ENCODE measurements around the gene FKBP14. TPM values are rescaled to one million over a fixed set of nuclear protein-coding genes. Genes with fewer than 3 reads are reported as not detected.

FKBP14 gene
- total RNA-seq, 1 donor from 2014 or later = 22.6 TPM

DNA sequence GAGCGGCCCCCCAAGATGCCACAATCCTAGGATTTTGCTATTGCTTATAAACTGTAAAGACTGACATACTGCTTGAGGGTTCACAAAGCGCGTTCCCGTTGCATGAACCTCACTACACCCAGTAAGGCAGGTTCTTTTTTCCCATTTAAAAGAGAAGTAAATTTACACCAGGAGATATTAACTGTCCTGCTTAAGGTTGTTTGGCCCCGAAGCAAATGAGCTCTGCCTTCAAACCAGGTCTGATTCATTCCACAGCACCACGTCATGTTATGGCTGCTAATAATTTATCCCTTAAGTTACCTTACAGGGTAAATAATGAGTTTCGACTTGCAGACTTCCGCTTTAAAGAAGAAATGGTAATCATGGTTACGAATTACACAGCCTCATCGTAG lies 559 bp upstream of the FKBP14 start:
- peaks cover 11% of the 10 kb centered on the region for H3K36me3 Mint-ChIP-seq

GRCh38 chr7:30023524-30023923 lies 3.0 kb downstream of the FKBP14 start:
- Mint-ChIP-seq H3K9me3 (no peaks in the 10 kb centered on the region), H3K27ac (no peak overlapping the region), H3K4me1 (ENCODE audit: unreplicated experiment) (peaks cover 36% of the 10 kb centered on the region), H3K36me3 (peaks cover 11% of the 10 kb centered on the region), H3K27me3 (no peaks in the 10 kb centered on the region), H3K4me3 (peak overlapping the region; percentile 23)
- TF ChIP-seq, protein P1, sequence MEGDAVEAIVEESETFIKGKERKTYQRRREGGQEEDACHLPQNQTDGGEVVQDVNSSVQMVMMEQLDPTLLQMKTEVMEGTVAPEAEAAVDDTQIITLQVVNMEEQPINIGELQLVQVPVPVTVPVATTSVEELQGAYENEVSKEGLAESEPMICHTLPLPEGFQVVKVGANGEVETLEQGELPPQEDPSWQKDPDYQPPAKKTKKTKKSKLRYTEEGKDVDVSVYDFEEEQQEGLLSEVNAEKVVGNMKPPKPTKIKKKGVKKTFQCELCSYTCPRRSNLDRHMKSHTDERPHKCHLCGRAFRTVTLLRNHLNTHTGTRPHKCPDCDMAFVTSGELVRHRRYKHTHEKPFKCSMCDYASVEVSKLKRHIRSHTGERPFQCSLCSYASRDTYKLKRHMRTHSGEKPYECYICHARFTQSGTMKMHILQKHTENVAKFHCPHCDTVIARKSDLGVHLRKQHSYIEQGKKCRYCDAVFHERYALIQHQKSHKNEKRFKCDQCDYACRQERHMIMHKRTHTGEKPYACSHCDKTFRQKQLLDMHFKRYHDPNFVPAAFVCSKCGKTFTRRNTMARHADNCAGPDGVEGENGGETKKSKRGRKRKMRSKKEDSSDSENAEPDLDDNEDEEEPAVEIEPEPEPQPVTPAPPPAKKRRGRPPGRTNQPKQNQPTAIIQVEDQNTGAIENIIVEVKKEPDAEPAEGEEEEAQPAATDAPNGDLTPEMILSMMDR (conservative IDR thresholded peaks at IDR 0.05) = no peak
- no peak for DNase-seq (ENCODE audit: extremely low spot score, unreplicated experiment)

More for the DNA sequence above, 559 bp upstream of the FKBP14 start:
- Mint-ChIP-seq H3K27me3 (no peaks in the 10 kb centered on the region), H3K9me3 (no peaks in the 10 kb centered on the region), H3K27ac (peak overlapping the region; percentile 93), H3K4me3 (peak overlapping the region; percentile 95), H3K4me1 (ENCODE audit: unreplicated experiment) (peaks cover 36% of the 10 kb centered on the region)
- TF ChIP-seq, protein P1 (conservative IDR thresholded peaks at IDR 0.05) = no peak
- DNase-seq (ENCODE audit: extremely low spot score, unreplicated experiment) = no peak

DNA sequence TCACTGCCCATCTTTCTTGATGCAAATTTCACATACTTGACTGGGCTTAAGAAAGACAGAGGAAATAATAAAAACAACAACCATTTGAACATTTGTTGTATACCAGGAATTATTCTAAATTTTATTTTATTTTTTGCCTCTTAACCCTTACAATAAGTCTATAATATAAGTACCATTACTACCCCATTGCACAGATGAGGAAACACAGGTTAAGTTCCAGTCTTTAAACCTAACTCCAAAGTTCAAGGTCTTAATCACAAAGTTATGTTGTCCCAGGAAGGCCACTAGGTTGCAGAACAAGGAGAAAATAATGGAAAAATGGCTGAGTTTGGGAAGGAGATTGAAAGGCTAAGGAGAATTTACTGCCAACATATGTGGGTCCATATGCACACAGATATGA lies 3.5 kb downstream of the FKBP14 start:
- Mint-ChIP-seq H3K4me3 (peak overlapping the region; percentile 57), H3K27me3 (no peaks in the 10 kb centered on the region), H3K27ac (peak overlapping the region; percentile 50), H3K36me3 (peaks cover 14% of the 10 kb centered on the region), H3K4me1 (ENCODE audit: unreplicated experiment) (peaks cover 36% of the 10 kb centered on the region), H3K9me3 (no peaks in the 10 kb centered on the region)
- DNase-seq (ENCODE audit: extremely low spot score, unreplicated experiment) = no peak
- TF ChIP-seq, protein P1 (conservative IDR thresholded peaks at IDR 0.05) = no peak

GRCh38 chr7:30020535-30020934 lies 6.0 kb downstream of the FKBP14 start:
- H3K27ac Mint-ChIP-seq = no peak overlapping the region
- no peak for DNase-seq (ENCODE audit: extremely low spot score, unreplicated experiment)
- peaks cover 21% of the 10 kb centered on the region for H3K4me1 Mint-ChIP-seq (ENCODE audit: unreplicated experiment)
- no peak overlapping the region for H3K4me3 Mint-ChIP-seq
- TF ChIP-seq, protein P1 (conservative IDR thresholded peaks at IDR 0.05) = no peak
- no peaks in the 10 kb centered on the region for H3K27me3 Mint-ChIP-seq
- H3K36me3 Mint-ChIP-seq = peaks cover 18% of the 10 kb centered on the region
- H3K9me3 Mint-ChIP-seq = no peaks in the 10 kb centered on the region

GRCh38 chr7:30019960-30020359 lies 6.5 kb downstream of the FKBP14 start:
- TF ChIP-seq, protein P1 (conservative IDR thresholded peaks at IDR 0.05) = no peak
- Mint-ChIP-seq H3K4me1 (ENCODE audit: unreplicated experiment) (peaks cover 15% of the 10 kb centered on the region), H3K27me3 (no peaks in the 10 kb centered on the region), H3K36me3 (peaks cover 18% of the 10 kb centered on the region), H3K27ac (no peak overlapping the region), H3K4me3 (no peak overlapping the region), H3K9me3 (no peaks in the 10 kb centered on the region)
- DNase-seq (ENCODE audit: extremely low spot score, unreplicated experiment) = no peak

DNA sequence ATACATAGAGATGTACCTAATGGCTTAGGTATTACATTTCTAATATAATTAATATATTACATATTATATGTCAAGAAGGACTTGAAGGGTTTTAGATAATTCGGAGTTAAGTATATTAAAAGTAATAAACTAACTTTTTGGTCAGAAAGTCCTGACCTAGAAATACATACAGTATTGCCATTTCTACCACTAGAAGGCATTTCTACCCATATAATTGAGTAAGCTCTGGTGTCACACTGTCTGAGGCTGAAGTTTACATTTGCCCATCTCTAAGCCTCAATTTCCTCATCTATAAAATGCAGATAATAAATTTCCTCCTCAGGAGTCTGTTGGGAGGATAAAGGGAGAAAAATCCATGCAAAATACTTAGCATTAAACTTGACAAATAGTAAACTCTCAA lies 7.1 kb downstream of the FKBP14 start:
- DNase-seq (ENCODE audit: extremely low spot score, unreplicated experiment) = no peak
- TF ChIP-seq, protein P1 (conservative IDR thresholded peaks at IDR 0.05) = no peak
- Mint-ChIP-seq H3K36me3 (peaks cover 22% of the 10 kb centered on the region), H3K4me3 (no peak overlapping the region), H3K27me3 (no peaks in the 10 kb centered on the region), H3K9me3 (no peaks in the 10 kb centered on the region), H3K4me1 (ENCODE audit: unreplicated experiment) (peaks cover 11% of the 10 kb centered on the region), H3K27ac (no peak overlapping the region)

Data from type B pancreatic cell (in vitro differentiated cells).